Immature natural killer cell (primary cell): Measurements from ENCODE around the gene PBOV1. TPM values are rescaled to one million over a fixed set of nuclear protein-coding genes. Genes with fewer than 3 reads are reported as not detected.

Experiments used
- DNase-seq, 3 donors: peaks; one replicate each; pipeline ENCODE4 v3.0.0; 2022; ENCODE audit warnings: mixed read lengths in 1 of 3
- H3K27ac Mint-ChIP-seq, 6 donors: one replicate each; pipeline ENCODE4 v1.8.0; 2020; ENCODE audit warnings: mixed read lengths in 6 of 6, mild to moderate bottlenecking in 5 of 6, inconsistent platforms in 4 of 6, moderate library complexity in 3 of 6
- H3K27me3 Mint-ChIP-seq, 3 donors: one replicate each; pipeline ENCODE4 v1.8.0; 2020 to 2021; ENCODE audit warnings: low read depth in 3 of 3, mild to moderate bottlenecking in 3 of 3, mixed read lengths in 3 of 3, moderate library complexity in 3 of 3, inconsistent platforms in 1 of 3
- H3K36me3 Mint-ChIP-seq, 3 donors: one replicate each; pipeline ENCODE4 v1.8.0; 2020; ENCODE audit warnings: mixed read lengths in 3 of 3, inconsistent platforms in 2 of 3, mild to moderate bottlenecking in 2 of 3
- H3K4me1 Mint-ChIP-seq, 2 donors: one replicate each; pipeline ENCODE4 v1.8.0; 2020; ENCODE audit warnings: inconsistent platforms in 2 of 2, mild to moderate bottlenecking in 2 of 2, mixed read lengths in 2 of 2, moderate library complexity in 1 of 2
- H3K4me3 Mint-ChIP-seq, 5 donors: one replicate each; pipeline ENCODE4 v1.8.0; 2020; ENCODE audit warnings: mild to moderate bottlenecking in 5 of 5, mixed read lengths in 5 of 5, inconsistent platforms in 3 of 5, moderate library complexity in 3 of 5
- H3K9me3 Mint-ChIP-seq, 6 donors: one replicate each; pipeline ENCODE4 v1.8.0; 2020; ENCODE audit warnings: mild to moderate bottlenecking in 6 of 6, mixed read lengths in 6 of 6, inconsistent platforms in 4 of 6, moderate library complexity in 3 of 6
- polyA plus RNA-seq, 3 donors: library from polyadenylated mRNA; unstranded; fragments of 300-500 nt; fragmentation: Illumina TruSeq; gene quantifications; one replicate each; pipeline ENCODE4 v1.2.3, GENCODE V29; 2021

PBOV1 gene
- not detected for polyA plus RNA-seq

- H3K27ac Mint-ChIP-seq, result no peak within 1 kb of the TSS
- H3K4me1 Mint-ChIP-seq, result no peaks in the 10 kb centered on the region
- DNase-seq, result no peak
- H3K27me3 Mint-ChIP-seq, result peaks cover 3 to 7% (median 4%) of the 10 kb centered on the region in 3 donors
- no peak within 1 kb of the TSS for H3K4me3 Mint-ChIP-seq
- no peaks in the 10 kb centered on the region for H3K36me3 Mint-ChIP-seq
- H3K9me3 Mint-ChIP-seq, result peaks cover 0 to 7% (median 0%) of the 10 kb centered on the region in 6 donors
Measured at GRCh38 chr6:138218449-138218848, at the start of gene PBOV1. Gene PBOV1, minus strand, starts transcription at chr6:138218491. Its CDS starts 96 bp downstream, at chr6:138218395.

DNA sequence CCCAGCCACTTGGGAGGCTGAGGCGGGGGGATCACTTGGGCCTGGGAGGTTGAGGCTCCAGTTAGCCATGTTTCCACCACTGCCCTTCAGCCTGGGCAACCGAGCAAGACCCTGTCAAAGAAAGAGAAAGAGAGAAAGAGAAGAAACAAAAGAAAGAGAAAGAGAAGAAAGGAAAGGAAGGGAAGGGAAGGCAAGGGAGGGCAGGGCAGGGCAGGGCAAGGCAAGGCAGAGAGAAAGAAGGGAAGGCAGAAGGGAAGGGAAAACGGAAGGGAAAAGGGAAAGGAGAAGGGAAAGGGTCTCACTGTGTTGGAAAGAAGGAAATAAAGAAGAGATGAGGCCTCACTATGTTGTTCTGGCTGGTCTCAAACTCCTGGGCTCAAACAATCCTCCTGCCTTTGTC lies 47.8 kb upstream of the PBOV1 start:
- Mint-ChIP-seq H3K36me3 (no peaks in the 10 kb centered on the region), H3K4me3 (no peak overlapping the region), H3K27me3 (peaks cover 1 to 6% (median 3%) of the 10 kb centered on the region in 3 donors), H3K27ac (no peak overlapping the region), H3K4me1 (no peaks in the 10 kb centered on the region), H3K9me3 (no peaks in the 10 kb centered on the region)
- no peak for DNase-seq

- no peak overlapping the region for H3K4me3 Mint-ChIP-seq
- H3K4me1 Mint-ChIP-seq, result no peaks in the 10 kb centered on the region
- H3K9me3 Mint-ChIP-seq, result no peaks in the 10 kb centered on the region
- peaks cover 3 to 6% (median 5%) of the 10 kb centered on the region in 3 donors for H3K27me3 Mint-ChIP-seq
- no peak for DNase-seq
- no peaks in the 10 kb centered on the region for H3K36me3 Mint-ChIP-seq
- no peak overlapping the region for H3K27ac Mint-ChIP-seq
Measured at GRCh38 chr6:138264372-138264880, 46.1 kb upstream of the PBOV1 start.

DNA sequence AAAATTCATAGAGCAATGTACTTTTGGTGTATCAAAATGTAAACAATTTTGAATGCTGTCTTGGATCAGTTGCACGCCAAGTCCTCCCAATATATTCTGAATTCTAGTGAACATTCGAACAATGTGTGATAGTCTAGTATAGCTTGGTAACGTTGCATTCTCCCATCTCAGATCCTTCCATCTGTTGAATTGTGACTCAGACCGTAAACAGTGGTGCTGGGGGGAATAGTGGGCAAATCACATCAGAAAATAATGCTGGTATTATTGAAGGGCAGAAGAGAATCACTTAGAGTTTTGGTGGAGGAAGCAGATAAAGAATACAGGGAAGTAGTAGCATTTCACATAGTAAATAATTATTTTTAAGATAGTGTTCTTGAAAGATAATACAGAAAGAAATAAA lies 45.7 kb upstream of the PBOV1 start:
- Mint-ChIP-seq H3K4me3 (no peak overlapping the region), H3K27ac (no peak overlapping the region), H3K4me1 (no peaks in the 10 kb centered on the region), H3K9me3 (no peaks in the 10 kb centered on the region), H3K36me3 (no peaks in the 10 kb centered on the region), H3K27me3 (peaks cover 3 to 6% (median 5%) of the 10 kb centered on the region in 3 donors)
- DNase-seq, result no peak

- Mint-ChIP-seq H3K36me3 (no peaks in the 10 kb centered on the region), H3K9me3 (no peaks in the 10 kb centered on the region), H3K27me3 (peaks cover 0 to 7% (median 5%) of the 10 kb centered on the region in 3 donors), H3K4me1 (no peaks in the 10 kb centered on the region), H3K27ac (no peak overlapping the region), H3K4me3 (no peak overlapping the region)
- DNase-seq, result no peak
Measured at GRCh38 chr6:138261116-138261780, 43.0 kb upstream of the PBOV1 start.

DNA sequence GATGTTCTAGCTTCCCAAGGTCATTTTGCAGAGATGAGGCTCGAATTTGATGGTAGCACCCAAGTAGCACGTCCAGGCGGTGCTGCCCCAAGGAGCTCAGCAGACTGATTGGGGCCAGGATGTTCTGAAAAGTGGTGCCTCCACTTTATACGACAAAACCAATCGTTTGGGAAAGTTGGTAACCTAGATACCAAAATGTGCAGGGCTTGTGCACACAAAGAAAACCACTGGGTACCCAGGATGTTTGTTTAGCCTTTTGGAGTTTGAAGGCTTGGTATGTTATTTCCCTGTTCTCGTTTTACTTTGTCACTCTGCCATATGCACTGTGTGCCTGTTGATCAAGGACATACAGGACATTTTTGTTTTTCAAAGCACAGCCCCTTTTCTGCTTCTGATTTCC lies 40.7 kb upstream of the PBOV1 start:
- H3K9me3 Mint-ChIP-seq, result no peaks in the 10 kb centered on the region
- no peaks in the 10 kb centered on the region for H3K36me3 Mint-ChIP-seq
- H3K27ac Mint-ChIP-seq, result no peak overlapping the region
- H3K4me1 Mint-ChIP-seq, result no peaks in the 10 kb centered on the region
- peaks cover 0 to 8% (median 3%) of the 10 kb centered on the region in 3 donors for H3K27me3 Mint-ChIP-seq
- no peak overlapping the region for H3K4me3 Mint-ChIP-seq
- DNase-seq, result no peak

- peak overlapping the region in 1 of 6 donors; percentile 41 for H3K27ac Mint-ChIP-seq
- H3K4me1 Mint-ChIP-seq, result no peaks in the 10 kb centered on the region
- H3K9me3 Mint-ChIP-seq, result no peaks in the 10 kb centered on the region
- H3K27me3 Mint-ChIP-seq, result peaks cover 0 to 10% (median 3%) of the 10 kb centered on the region in 3 donors
- no peaks in the 10 kb centered on the region for H3K36me3 Mint-ChIP-seq
- no peak overlapping the region for H3K4me3 Mint-ChIP-seq
- DNase-seq, result no peak
Measured at GRCh38 chr6:138258197-138258596, 39.9 kb upstream of the PBOV1 start.

GRCh38 chr6:138257638-138258040 lies 39.3 kb upstream of the PBOV1 start:
- DNase-seq, result no peak
- no peaks in the 10 kb centered on the region for H3K4me1 Mint-ChIP-seq
- H3K27ac Mint-ChIP-seq, result no peak overlapping the region
- no peaks in the 10 kb centered on the region for H3K36me3 Mint-ChIP-seq
- no peaks in the 10 kb centered on the region for H3K9me3 Mint-ChIP-seq
- H3K4me3 Mint-ChIP-seq, result no peak overlapping the region
- H3K27me3 Mint-ChIP-seq, result peaks cover 2 to 12% (median 3%) of the 10 kb centered on the region in 3 donors

DNA sequence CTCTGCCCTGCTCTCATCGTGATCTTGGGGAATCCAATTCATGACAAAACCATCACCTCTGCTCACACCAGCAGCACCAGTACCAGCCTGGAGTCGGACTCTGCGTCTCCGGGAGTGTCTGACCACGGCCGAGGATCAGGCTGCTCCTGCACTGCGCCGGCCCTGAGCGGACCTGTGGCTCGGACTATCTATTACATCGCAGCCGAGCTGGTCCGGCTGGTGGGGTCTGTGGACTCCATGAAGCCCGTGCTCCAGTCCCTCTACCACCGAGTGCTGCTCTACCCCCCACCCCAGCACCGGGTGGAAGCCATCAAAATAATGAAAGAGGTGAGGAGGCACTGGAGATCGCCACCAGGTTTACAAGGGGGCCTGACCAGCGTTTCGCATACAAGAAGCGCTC lies 37.2 kb upstream of the PBOV1 start:
- no peaks in the 10 kb centered on the region for H3K9me3 Mint-ChIP-seq
- no peaks in the 10 kb centered on the region for H3K36me3 Mint-ChIP-seq

GRCh38 chr6:138253731-138254130 lies 35.4 kb upstream of the PBOV1 start:
- Mint-ChIP-seq H3K36me3 (no peaks in the 10 kb centered on the region), H3K27me3 (peaks cover 0 to 14% (median 2%) of the 10 kb centered on the region in 3 donors), H3K4me1 (no peaks in the 10 kb centered on the region), H3K4me3 (no peak overlapping the region), H3K27ac (no peak overlapping the region), H3K9me3 (no peaks in the 10 kb centered on the region)
- no peak for DNase-seq

More for the DNA sequence above, 37.2 kb upstream of the PBOV1 start:
- no peaks in the 10 kb centered on the region for H3K4me1 Mint-ChIP-seq
- DNase-seq, result no peak
- H3K27ac Mint-ChIP-seq, result no peak overlapping the region
- no peak overlapping the region for H3K4me3 Mint-ChIP-seq
- H3K27me3 Mint-ChIP-seq, result peaks cover 2 to 14% (median 3%) of the 10 kb centered on the region in 3 donors

DNA sequence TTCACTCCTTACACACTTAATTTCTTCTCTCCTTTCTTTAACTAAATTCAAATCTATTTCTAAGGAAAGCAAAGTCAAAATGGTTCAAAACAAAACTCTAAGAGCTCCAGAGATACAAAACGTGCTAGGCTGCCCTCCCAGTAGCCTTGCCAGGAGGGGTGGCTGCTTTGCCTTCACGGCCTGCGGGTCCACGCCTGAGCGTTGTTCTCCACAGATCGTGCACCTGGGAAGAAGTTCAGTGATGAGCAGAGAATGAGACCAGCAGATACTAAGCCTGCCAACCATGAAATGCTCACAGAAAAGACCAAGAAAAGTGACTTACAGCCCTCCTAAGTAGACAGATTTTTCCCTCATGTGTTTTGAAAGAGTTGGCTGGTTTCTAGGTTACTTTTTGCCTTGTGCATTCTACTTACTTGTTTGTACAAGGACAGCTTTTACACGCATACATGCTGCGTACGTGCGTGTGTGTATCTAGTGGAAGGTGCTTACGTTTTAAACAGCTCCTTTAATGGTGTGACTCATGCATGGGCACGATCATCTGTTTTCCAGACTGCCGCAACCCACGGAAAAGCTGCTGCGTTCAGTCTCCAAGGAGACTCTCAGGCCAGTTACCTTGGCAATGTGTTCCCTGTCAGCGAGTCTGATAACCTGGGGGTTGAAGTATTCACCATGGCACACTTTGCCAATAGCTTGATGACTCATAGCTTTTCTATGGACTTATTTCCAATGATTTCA lies 32.4 kb upstream of the PBOV1 start:
- peaks cover 2 to 10% (median 4%) of the 10 kb centered on the region in 3 donors for H3K27me3 Mint-ChIP-seq
- DNase-seq, result no peak
- no peaks in the 10 kb centered on the region for H3K36me3 Mint-ChIP-seq
- H3K4me3 Mint-ChIP-seq, result no peak overlapping the region
- H3K9me3 Mint-ChIP-seq, result no peaks in the 10 kb centered on the region
- no peak overlapping the region for H3K27ac Mint-ChIP-seq
- H3K4me1 Mint-ChIP-seq, result no peaks in the 10 kb centered on the region

- Mint-ChIP-seq H3K9me3 (no peaks in the 10 kb centered on the region), H3K4me3 (no peak overlapping the region), H3K4me1 (no peaks in the 10 kb centered on the region), H3K27me3 (peaks cover 2 to 9% (median 4%) of the 10 kb centered on the region in 3 donors), H3K36me3 (no peaks in the 10 kb centered on the region), H3K27ac (no peak overlapping the region)
- DNase-seq, result no peak
Measured at GRCh38 chr6:138250053-138250452, 31.8 kb upstream of the PBOV1 start.

GRCh38 chr6:138248878-138249277 lies 30.6 kb upstream of the PBOV1 start:
- no peak overlapping the region for H3K27ac Mint-ChIP-seq
- H3K4me1 Mint-ChIP-seq, result no peaks in the 10 kb centered on the region
- H3K27me3 Mint-ChIP-seq, result peaks cover 2 to 9% (median 4%) of the 10 kb centered on the region in 3 donors
- no peak overlapping the region for H3K4me3 Mint-ChIP-seq
- DNase-seq, result no peak
- no peaks in the 10 kb centered on the region for H3K36me3 Mint-ChIP-seq
- H3K9me3 Mint-ChIP-seq, result no peaks in the 10 kb centered on the region

- no peak overlapping the region for H3K4me3 Mint-ChIP-seq
- peak overlapping the region in 1 of 6 donors; percentile 20 for H3K27ac Mint-ChIP-seq
- no peak for DNase-seq
- peaks cover 4% of the 10 kb centered on the region in 3 donors for H3K27me3 Mint-ChIP-seq
- no peaks in the 10 kb centered on the region for H3K9me3 Mint-ChIP-seq
- H3K4me1 Mint-ChIP-seq, result no peaks in the 10 kb centered on the region
- no peaks in the 10 kb centered on the region for H3K36me3 Mint-ChIP-seq
Measured at GRCh38 chr6:138248011-138248410, 29.7 kb upstream of the PBOV1 start.
